Keratinocyte (primary cell): Measurements from ENCODE around the gene RNU6-1. TPM values are rescaled to one million over a fixed set of nuclear protein-coding genes. Genes with fewer than 3 reads are reported as not detected.

Experiments
- DNase-seq: peaks from one replicate; pipeline ENCODE4 v3.0.0-alpha.2; 2011; ENCODE audit warnings: low read depth, missing footprints, low spot score
- FAIRE-seq: peaks from 2 replicates; lab custom pipeline; 2011; peaks lifted over from hg19 to GRCh38; lab: Jason Lieb, UNC
- H2AFZ ChIP-seq: 2 replicates; pipeline ENCODE4 v1.6.0; 2012; ENCODE audit warnings: low read length, control low read depth, inconsistent platforms; ENCODE audit not compliant: control insufficient read depth
- H3K27ac ChIP-seq: 2 replicates; pipeline ENCODE4 v1.5.1; 2011; ENCODE audit warnings: low read length; ENCODE audit not compliant: control insufficient read depth, insufficient read depth
- H3K27me3 ChIP-seq: 3 replicates; pipeline ENCODE4 v1.6.0; 2011; ENCODE audit warnings: low read length; ENCODE audit not compliant: control insufficient read depth, insufficient read depth; ENCODE audit errors: extremely low read depth
- H3K36me3 ChIP-seq, 2 experiments: 2 replicates in 1 of 2; 3 replicates in 1 of 2; pipeline ENCODE4 v1.5.1; 2011; ENCODE audit warnings: low read length in 2 of 2, mild to moderate bottlenecking in 1 of 2; ENCODE audit not compliant: control insufficient read depth in 2 of 2, insufficient read depth in 2 of 2; ENCODE audit errors: extremely low read depth in 1 of 2
- H3K4me1 ChIP-seq: 3 replicates; pipeline ENCODE4 v1.5.1; 2011; ENCODE audit warnings: low read length; ENCODE audit not compliant: control insufficient read depth, insufficient read depth; ENCODE audit errors: extremely low read depth
- H3K4me2 ChIP-seq: 3 replicates; pipeline ENCODE4 v1.6.0; 2011; ENCODE audit warnings: low read depth, low read length; ENCODE audit not compliant: control insufficient read depth, insufficient read depth; ENCODE audit errors: extremely low read depth
- H3K4me3 ChIP-seq, 3 experiments: fragments of 200-600 bp in 1 of 3; sonication (generic) in 1 of 3; 2 replicates in 2 of 3; 3 replicates in 1 of 3; pipeline ENCODE4 v1.5.1; 2011 to 2016; ENCODE audit warnings: low read length in 3 of 3, mild to moderate bottlenecking in 3 of 3, control low read depth in 2 of 3, inconsistent platforms in 1 of 3, low read depth in 1 of 3, mixed read lengths in 1 of 3, mixed run types in 1 of 3, moderate library complexity in 1 of 3; ENCODE audit not compliant: control insufficient read depth in 2 of 3, insufficient read depth in 2 of 3; ENCODE audit errors: extremely low read depth in 1 of 3
- H3K79me2 ChIP-seq: 2 replicates; pipeline ENCODE4 v1.6.0; 2012; ENCODE audit warnings: low read length; ENCODE audit not compliant: control insufficient read depth, insufficient read depth
- H3K9ac ChIP-seq: 3 replicates; pipeline ENCODE4 v1.6.0; 2011; ENCODE audit warnings: low read length; ENCODE audit not compliant: control insufficient read depth, insufficient read depth; ENCODE audit errors: extremely low read depth
- H3K9me1 ChIP-seq: 3 replicates; pipeline ENCODE4 v1.6.0; 2011; ENCODE audit warnings: low read length; ENCODE audit not compliant: control insufficient read depth, insufficient read depth; ENCODE audit errors: extremely low read depth
- H3K9me3 ChIP-seq: 2 replicates; pipeline ENCODE4 v1.5.1; 2012; ENCODE audit warnings: low read depth, low read length; ENCODE audit not compliant: control insufficient read depth
- H4K20me1 ChIP-seq: 3 replicates; pipeline ENCODE4 v1.6.0; 2011; ENCODE audit warnings: low read length; ENCODE audit not compliant: control insufficient read depth, insufficient read depth; ENCODE audit errors: extremely low read depth
- EZH2 ChIP-seq: IDR thresholded peaks from one replicate; pipeline ENCODE4 v1.6.1; 2012; ENCODE audit warnings: inconsistent platforms, mild to moderate bottlenecking, low read length, moderate library complexity
- dilution Hi-C: fragments of 300-500 bp; cut with MboI; formaldehyde crosslinking; loops from one replicate; pipeline ENCODE4 v1.7.0; 2020; ENCODE audit warnings: low sequenced_read_pairs; ENCODE audit not compliant: extremely low pct_ligation_motif_present
- polyA plus RNA-seq, 5 experiments: library from polyadenylated mRNA; depleted of rRNA in 3 of 5; stranded (reverse) in 3 of 5; stranded (forward) in 1 of 5; unstranded in 1 of 5; fragments of >200 nt; gene quantifications; 1 replicate in 1 of 5; 2 replicates in 3 of 5; 3 replicates in 1 of 5; pipeline versions ENCODE4 v1.2.1 to v1.2.3, GENCODE V29; 2011 to 2012; ENCODE audit warnings: missing spikeins in 2 of 5, low read depth in 1 of 5, low replicate concordance in 1 of 5
- TF ChIP-seq, protein P1 (sequence below), 3 experiments: IDR thresholded peaks in 1 of 3; conservative IDR thresholded peaks in 1 of 3; optimal IDR thresholded peaks in 1 of 3; 2 replicates in 2 of 3; 3 replicates in 1 of 3; pipeline versions ENCODE3 to v1.5.1; 2011; ENCODE audit warnings: low read length in 3 of 3, mild to moderate bottlenecking in 3 of 3, moderate library complexity in 2 of 3, control low read depth in 1 of 3, inconsistent platforms in 1 of 3; ENCODE audit not compliant: insufficient read depth in 2 of 3; ENCODE audit errors: extremely low read depth in 1 of 3

RNU6-1 gene
- polyA plus RNA-seq, 1 donor (not counting 4 experiments of a cell fraction or from before 2014, with no cell fraction given): not detected

DNA sequence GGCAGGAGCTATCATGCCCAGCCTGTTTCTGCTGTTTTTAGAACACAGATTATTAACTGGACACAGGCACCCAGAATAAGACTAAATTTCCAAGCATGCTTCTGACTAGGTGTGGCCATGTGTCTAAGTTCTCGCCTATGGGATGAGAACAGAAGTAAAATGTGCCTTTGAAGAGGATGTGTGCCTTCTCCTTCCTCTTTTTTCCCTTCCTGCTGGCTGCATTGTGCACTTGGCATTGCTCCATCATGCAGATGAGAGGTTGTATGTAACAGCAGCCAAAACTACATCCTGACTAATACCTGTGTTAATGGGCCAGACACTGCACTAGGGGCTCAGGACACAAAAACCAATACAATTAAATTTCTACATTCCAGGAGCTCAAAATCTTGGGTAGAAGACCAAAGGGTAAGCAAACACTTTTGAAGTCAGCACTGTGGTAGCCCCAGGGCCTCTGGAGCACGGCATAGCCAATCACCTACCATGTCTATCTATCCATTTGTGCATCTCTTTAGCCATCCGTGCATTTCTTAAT is 40.9 kb upstream of the RNU6-1 start:
- no peak overlapping the region for H3K4me3 ChIP-seq

DNA sequence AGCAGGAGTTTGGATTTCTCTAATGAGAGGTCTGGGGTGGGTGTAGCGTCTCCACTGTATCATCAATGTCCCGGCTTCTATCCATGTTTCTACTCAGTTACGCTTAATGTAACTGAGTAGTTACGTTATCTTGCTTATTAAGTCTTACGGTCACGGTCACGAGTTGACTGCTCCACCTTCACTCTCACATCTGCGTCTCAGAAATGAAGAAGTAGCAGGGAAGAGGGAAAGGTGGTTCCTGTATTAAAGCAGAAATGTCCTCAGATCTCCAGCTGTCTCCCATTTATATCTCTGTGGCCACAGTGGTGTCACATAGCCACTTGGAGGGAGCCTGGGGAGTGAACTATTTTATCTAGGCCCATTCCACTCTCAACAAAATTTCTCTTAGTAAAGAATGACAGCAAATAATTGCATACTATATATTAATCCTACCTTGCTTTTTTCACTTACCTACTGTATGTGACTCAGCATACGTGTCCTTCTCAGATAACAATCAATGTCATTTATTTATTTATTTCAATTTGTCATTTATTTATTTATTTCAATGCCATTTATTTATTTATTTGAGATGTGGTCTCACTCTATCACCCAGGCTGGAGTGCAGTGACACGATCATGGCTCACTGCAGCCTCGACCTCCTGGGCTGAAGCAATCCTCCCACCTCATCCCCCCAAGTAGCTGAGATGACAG is 39.7 kb upstream of the RNU6-1 start:
- H3K79me2 ChIP-seq: no peaks in the 10 kb centered on the region
- dilution Hi-C loops: no loop called here
- no peak overlapping the region for H3K27ac ChIP-seq
- H2AFZ ChIP-seq: no peak overlapping the region
- H3K9me1 ChIP-seq: no peaks in the 10 kb centered on the region
- no peak for FAIRE-seq
- H3K36me3 ChIP-seq: no peaks in the 10 kb centered on the region
- H3K4me1 ChIP-seq: peaks cover 15% of the 10 kb centered on the region
- no peaks in the 10 kb centered on the region for H4K20me1 ChIP-seq
- DNase-seq: no peak
- TF ChIP-seq EZH2: no peak
- TF ChIP-seq, protein P1, sequence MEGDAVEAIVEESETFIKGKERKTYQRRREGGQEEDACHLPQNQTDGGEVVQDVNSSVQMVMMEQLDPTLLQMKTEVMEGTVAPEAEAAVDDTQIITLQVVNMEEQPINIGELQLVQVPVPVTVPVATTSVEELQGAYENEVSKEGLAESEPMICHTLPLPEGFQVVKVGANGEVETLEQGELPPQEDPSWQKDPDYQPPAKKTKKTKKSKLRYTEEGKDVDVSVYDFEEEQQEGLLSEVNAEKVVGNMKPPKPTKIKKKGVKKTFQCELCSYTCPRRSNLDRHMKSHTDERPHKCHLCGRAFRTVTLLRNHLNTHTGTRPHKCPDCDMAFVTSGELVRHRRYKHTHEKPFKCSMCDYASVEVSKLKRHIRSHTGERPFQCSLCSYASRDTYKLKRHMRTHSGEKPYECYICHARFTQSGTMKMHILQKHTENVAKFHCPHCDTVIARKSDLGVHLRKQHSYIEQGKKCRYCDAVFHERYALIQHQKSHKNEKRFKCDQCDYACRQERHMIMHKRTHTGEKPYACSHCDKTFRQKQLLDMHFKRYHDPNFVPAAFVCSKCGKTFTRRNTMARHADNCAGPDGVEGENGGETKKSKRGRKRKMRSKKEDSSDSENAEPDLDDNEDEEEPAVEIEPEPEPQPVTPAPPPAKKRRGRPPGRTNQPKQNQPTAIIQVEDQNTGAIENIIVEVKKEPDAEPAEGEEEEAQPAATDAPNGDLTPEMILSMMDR (optimal IDR thresholded peaks at IDR 0.05 in 1 of 3, IDR thresholded peaks at IDR 0.05 in 1 of 3, conservative IDR thresholded peaks at IDR 0.05 in 1 of 3; ENCODE audit: extremely low read depth in 1 of 3, insufficient read depth in 2 of 3, low read length in 3 of 3): no peak
- no peak overlapping the region for H3K9ac ChIP-seq
- no peaks in the 10 kb centered on the region for H3K9me3 ChIP-seq
- no peak overlapping the region for H3K4me3 ChIP-seq
- H3K4me2 ChIP-seq: no peak overlapping the region
- no peaks in the 10 kb centered on the region for H3K27me3 ChIP-seq

More for the DNA sequence above, 40.9 kb upstream of the RNU6-1 start:
- no peaks in the 10 kb centered on the region for H3K9me1 ChIP-seq
- H4K20me1 ChIP-seq: no peaks in the 10 kb centered on the region
- dilution Hi-C loops: no loop called here
- no peaks in the 10 kb centered on the region for H3K79me2 ChIP-seq
- no peak overlapping the region for H2AFZ ChIP-seq
- H3K9me3 ChIP-seq: no peaks in the 10 kb centered on the region
- no peaks in the 10 kb centered on the region for H3K27me3 ChIP-seq
- H3K36me3 ChIP-seq: no peaks in the 10 kb centered on the region
- H3K9ac ChIP-seq: no peak overlapping the region
- H3K27ac ChIP-seq: no peak overlapping the region
- DNase-seq (no peak), FAIRE-seq (peak; percentile 90)
- peaks cover 23% of the 10 kb centered on the region for H3K4me1 ChIP-seq
- TF ChIP-seq EZH2: no peak
- TF ChIP-seq, protein P1 (optimal IDR thresholded peaks at IDR 0.05 in 1 of 3, IDR thresholded peaks at IDR 0.05 in 1 of 3, conservative IDR thresholded peaks at IDR 0.05 in 1 of 3; ENCODE audit: extremely low read depth in 1 of 3, insufficient read depth in 2 of 3, low read length in 3 of 3): no peak
- no peak overlapping the region for H3K4me2 ChIP-seq
